HepG2 (cell line): ENCODE measurements around the gene MC1R. TPM values are rescaled to one million over a fixed set of nuclear protein-coding genes. Genes with fewer than 3 reads are reported as not detected.

ENCODE experiments used
- CREB1 ChIP-seq, 2 experiments: fragments of 450-650 bp in 1 of 2; IDR thresholded peaks; 2 replicates each; pipeline ENCODE4 v1.6.1; 2016 to 2017; ENCODE audit warnings: control low read depth in 1 of 2, mild to moderate bottlenecking in 1 of 2, missing compliant biosample characterization in 1 of 2, missing genetic modification characterization in 1 of 2
- GZF1 ChIP-seq: sonication (generic); formaldehyde crosslinking; IDR thresholded peaks from 2 replicates; pipeline ENCODE4 v1.5.1; 2020; ENCODE audit warnings: mild to moderate bottlenecking, missing genetic modification reagents
- HMG20A ChIP-seq: IDR thresholded peaks from 2 replicates; pipeline ENCODE4 v1.6.1; 2016; ENCODE audit warnings: borderline replicate concordance
- HNRNPLL ChIP-seq: fragments of 200-400 bp; formaldehyde crosslinking; IDR thresholded peaks from 2 replicates; pipeline ENCODE4 v1.6.1; 2017; ENCODE audit warnings: mild to moderate bottlenecking, low read depth, low read length; ENCODE audit not compliant: poor library complexity, severe bottlenecking
- HOXA9 ChIP-seq: sonication (generic); formaldehyde crosslinking; IDR thresholded peaks from 2 replicates; pipeline ENCODE4 v1.8.1; 2022; ENCODE audit warnings: missing genetic modification reagents, mild to moderate bottlenecking, moderate library complexity, borderline replicate concordance
- KLF13 ChIP-seq: sonication (generic); formaldehyde crosslinking; IDR thresholded peaks from 2 replicates; pipeline ENCODE4 v1.4.0; 2020; ENCODE audit warnings: mild to moderate bottlenecking, missing genetic modification reagents
- KLF9 ChIP-seq: IDR thresholded peaks from 2 replicates; pipeline ENCODE4 v1.6.1; 2016; ENCODE audit warnings: low read depth
- KMT2B ChIP-seq: IDR thresholded peaks from 2 replicates; pipeline ENCODE4 v1.6.1; 2016; ENCODE audit warnings: missing genetic modification reagents, missing compliant biosample characterization
- MBD4 ChIP-seq: IDR thresholded peaks from 2 replicates; pipeline ENCODE4 v1.6.1; 2012; ENCODE audit warnings: low read length, inconsistent platforms, borderline replicate concordance
- MIER3 ChIP-seq: IDR thresholded peaks from 2 replicates; pipeline ENCODE4 v1.6.1; 2016; ENCODE audit warnings: missing compliant biosample characterization, borderline replicate concordance
- PAF1 ChIP-seq: IDR thresholded peaks from 2 replicates; pipeline ENCODE4 v1.6.1; 2016; ENCODE audit warnings: missing genetic modification reagents, missing compliant biosample characterization
- PRPF4 ChIP-seq: fragments of 200-400 bp; formaldehyde crosslinking; IDR thresholded peaks from 2 replicates; pipeline ENCODE4 v1.6.1; 2016; ENCODE audit warnings: low read length, low read depth; ENCODE audit not compliant: poor library complexity, severe bottlenecking
- REPIN1 ChIP-seq: sonication (generic); formaldehyde crosslinking; IDR thresholded peaks from 2 replicates; pipeline ENCODE4 v1.8.0; 2022; ENCODE audit warnings: missing genetic modification reagents, low read depth, mild to moderate bottlenecking, borderline replicate concordance
- RFXANK ChIP-seq: IDR thresholded peaks from 2 replicates; pipeline ENCODE4 v1.6.1; 2016
- SMARCC2 ChIP-seq: fragments of 450-650 bp; IDR thresholded peaks from 2 replicates; pipeline ENCODE4 v1.6.1; 2017; ENCODE audit warnings: antibody characterized with exemption, mild to moderate bottlenecking
- SMC3 ChIP-seq: IDR thresholded peaks from 2 replicates; pipeline ENCODE4 v1.6.1; 2011; ENCODE audit warnings: low read length, improper control_type of control experiment
- TARDBP ChIP-seq: sonication (generic); formaldehyde crosslinking; IDR thresholded peaks from 2 replicates; pipeline ENCODE4 v1.8.0; 2022; ENCODE audit warnings: mild to moderate bottlenecking, missing genetic modification reagents
- ZFP90 ChIP-seq: sonication (generic); formaldehyde crosslinking; IDR thresholded peaks from 2 replicates; pipeline ENCODE4 v1.8.0; 2022; ENCODE audit warnings: missing genetic modification reagents, mild to moderate bottlenecking, inconsistent platforms, borderline replicate concordance
- ZFX ChIP-seq: sonication (generic); formaldehyde crosslinking; IDR thresholded peaks from 2 replicates; pipeline ENCODE4 v1.4.0; 2020; ENCODE audit warnings: mild to moderate bottlenecking, low read depth, missing genetic modification reagents, moderate library complexity
- ZNF205 ChIP-seq: IDR thresholded peaks from 2 replicates; pipeline ENCODE4 v1.6.1; 2018; ENCODE audit warnings: missing biosample characterization, missing genetic modification reagents
- ZNF274 ChIP-seq: sonication (generic); formaldehyde crosslinking; IDR thresholded peaks from 2 replicates; pipeline ENCODE4 v1.5.1; 2020; ENCODE audit warnings: mild to moderate bottlenecking, missing genetic modification reagents
- ZNF335 ChIP-seq: sonication (generic); formaldehyde crosslinking; IDR thresholded peaks from 2 replicates; pipeline ENCODE4 v1.4.0; 2020; ENCODE audit warnings: missing genetic modification reagents
- ZNF33B ChIP-seq: sonication (generic); formaldehyde crosslinking; IDR thresholded peaks from 2 replicates; pipeline ENCODE4 v1.5.1; 2020; ENCODE audit warnings: mild to moderate bottlenecking, missing genetic modification reagents
- ZNF616 ChIP-seq: sonication (generic); formaldehyde crosslinking; IDR thresholded peaks from 2 replicates; pipeline ENCODE4 v1.5.0; 2020; ENCODE audit warnings: low read depth, mild to moderate bottlenecking, missing genetic modification reagents
- ZSCAN30 ChIP-seq: sonication (generic); formaldehyde crosslinking; IDR thresholded peaks from 2 replicates; pipeline ENCODE4 v1.5.0; 2020; ENCODE audit warnings: mild to moderate bottlenecking, missing genetic modification reagents
- polyA plus RNA-seq, 8 experiments: library from polyadenylated mRNA; depleted of rRNA in 3 of 8; stranded (reverse) in 7 of 8; unstranded in 1 of 8; fragments of >200 nt; fragmentation: Illumina TruSeq in 4 of 8; extraction: Trizol in 4 of 8; gene quantifications; 2 replicates each; pipeline versions ENCODE4 v1.2.1 to v1.2.3, GENCODE V29; 2011 to 2016; ENCODE audit warnings: low read depth in 4 of 8, missing spikeins in 1 of 8, mixed read lengths in 1 of 8; ENCODE audit not compliant: insufficient read depth in 1 of 8
- total RNA-seq, 5 experiments: library from RNA; depleted of rRNA; stranded (reverse); fragments of >200 nt; fragmentation: Illumina TruSeq; extraction: Trizol; gene quantifications; 2 replicates each; pipeline ENCODE4 v1.2.3, GENCODE V29; 2016; ENCODE audit warnings: low read depth in 1 of 5
- TF ChIP-seq, protein P1 (sequence below): IDR thresholded peaks from 2 replicates; pipeline ENCODE4 v1.6.1; 2016; ENCODE audit warnings: low read depth, borderline replicate concordance
- TF ChIP-seq, protein P2 (sequence below): sonication (generic); formaldehyde crosslinking; IDR thresholded peaks from 2 replicates; pipeline ENCODE4 v1.4.0; 2020; ENCODE audit warnings: missing genetic modification reagents
- TF ChIP-seq, protein P3 (sequence below): IDR thresholded peaks from 2 replicates; pipeline ENCODE4 v1.6.1; 2012; ENCODE audit warnings: low read length, improper control_type of control experiment

MC1R gene
- total and polyA plus RNA-seq, 2 of the 13 experiments (the other 11 are each of a cell fraction or from before 2014, with no cell fraction given), result 9.1 to 14.8 TPM

DNA sequence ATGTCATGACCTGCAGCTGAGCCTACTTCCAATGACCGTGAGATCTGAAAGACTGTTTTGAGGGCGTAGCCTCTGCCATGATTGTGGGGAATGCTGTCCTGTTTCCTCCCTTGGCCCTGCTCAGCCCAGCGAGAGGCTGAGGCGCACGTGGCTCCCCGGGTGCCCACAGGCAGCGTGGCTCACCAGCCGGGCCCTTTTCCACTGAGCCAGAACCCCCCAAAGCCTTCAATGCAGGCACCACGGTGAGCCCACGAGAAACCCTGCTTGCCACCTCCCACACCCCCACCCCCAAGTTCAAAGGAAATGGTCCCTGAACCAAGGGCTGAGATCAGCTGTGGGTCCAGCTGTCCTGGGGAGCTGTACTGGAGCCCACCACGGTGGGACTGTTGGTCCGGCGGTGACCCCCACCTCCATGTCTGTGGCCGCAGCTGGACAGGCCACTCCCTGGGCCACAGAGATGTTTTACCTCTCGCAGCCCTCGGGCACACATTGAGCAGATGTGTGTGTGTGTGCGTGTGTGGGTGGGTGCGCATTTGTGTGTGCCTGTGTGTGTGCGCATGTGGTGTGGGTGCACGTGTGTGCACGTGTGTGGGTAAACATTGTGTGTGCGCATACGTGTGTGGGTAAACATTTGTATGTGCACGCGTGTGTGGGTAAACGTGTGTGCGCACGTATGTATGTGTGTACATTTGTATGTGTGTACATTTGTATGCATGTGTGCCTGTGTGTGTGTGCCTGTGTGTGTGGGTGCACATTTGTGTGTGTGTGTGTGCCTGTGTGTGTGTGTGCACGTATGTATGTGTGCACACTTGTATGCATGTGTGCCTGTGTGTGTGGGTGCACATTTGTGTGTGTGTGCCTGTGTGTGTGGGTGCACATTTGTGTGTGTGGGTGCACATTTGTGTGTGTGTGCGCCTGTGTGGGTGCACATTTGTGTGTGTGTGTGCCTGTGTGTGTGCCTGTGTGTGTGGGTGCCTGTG, 5.0 kb upstream of the MC1R start (continued):
- TF ChIP-seq PAF1 (no peak), GZF1 (no peak), ZNF33B (CRISPR knock-in tag) (no peak), RFXANK (no peak), HOXA9 (CRISPR knock-in tag) (peak; percentile 64; the same call in 1 of the 2 replicates), SMARCC2 (no peak), SMC3 (no peak), PRPF4 (no peak), KMT2B (CRISPR knock-in tag) (no peak), KLF9 (no peak), CREB1 (IDR thresholded peaks at IDR 0.05) (no peak), CREB1 (CRISPR knock-in tag; IDR thresholded peaks at IDR 0.05) (no peak), HMG20A (no peak), KLF13 (CRISPR knock-in tag) (no peak), ZSCAN30 (CRISPR knock-in tag) (no peak), MBD4 (no peak), MIER3 (no peak), HNRNPLL (peak; percentile 33), ZNF616 (CRISPR knock-in tag) (no peak), ZFP90 (CRISPR knock-in tag) (no peak), ZNF205 (no peak), TARDBP (CRISPR knock-in tag) (peak; percentile 94), REPIN1 (CRISPR knock-in tag) (no peak), ZNF274 (CRISPR knock-in tag) (no peak), ZFX (CRISPR knock-in tag) (peak; percentile 23; the same call in 1 of the 2 replicates), ZNF335 (CRISPR knock-in tag) (no peak)
- TF ChIP-seq, protein P1, sequence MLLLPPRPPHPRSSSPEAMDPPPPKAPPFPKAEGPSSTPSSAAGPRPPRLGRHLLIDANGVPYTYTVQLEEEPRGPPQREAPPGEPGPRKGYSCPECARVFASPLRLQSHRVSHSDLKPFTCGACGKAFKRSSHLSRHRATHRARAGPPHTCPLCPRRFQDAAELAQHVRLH (CRISPR knock-in tag), result no peak
- TF ChIP-seq, protein P2, sequence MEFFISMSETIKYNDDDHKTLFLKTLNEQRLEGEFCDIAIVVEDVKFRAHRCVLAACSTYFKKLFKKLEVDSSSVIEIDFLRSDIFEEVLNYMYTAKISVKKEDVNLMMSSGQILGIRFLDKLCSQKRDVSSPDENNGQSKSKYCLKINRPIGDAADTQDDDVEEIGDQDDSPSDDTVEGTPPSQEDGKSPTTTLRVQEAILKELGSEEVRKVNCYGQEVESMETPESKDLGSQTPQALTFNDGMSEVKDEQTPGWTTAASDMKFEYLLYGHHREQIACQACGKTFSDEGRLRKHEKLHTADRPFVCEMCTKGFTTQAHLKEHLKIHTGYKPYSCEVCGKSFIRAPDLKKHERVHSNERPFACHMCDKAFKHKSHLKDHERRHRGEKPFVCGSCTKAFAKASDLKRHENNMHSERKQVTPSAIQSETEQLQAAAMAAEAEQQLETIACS, result no peak
- TF ChIP-seq, protein P3, sequence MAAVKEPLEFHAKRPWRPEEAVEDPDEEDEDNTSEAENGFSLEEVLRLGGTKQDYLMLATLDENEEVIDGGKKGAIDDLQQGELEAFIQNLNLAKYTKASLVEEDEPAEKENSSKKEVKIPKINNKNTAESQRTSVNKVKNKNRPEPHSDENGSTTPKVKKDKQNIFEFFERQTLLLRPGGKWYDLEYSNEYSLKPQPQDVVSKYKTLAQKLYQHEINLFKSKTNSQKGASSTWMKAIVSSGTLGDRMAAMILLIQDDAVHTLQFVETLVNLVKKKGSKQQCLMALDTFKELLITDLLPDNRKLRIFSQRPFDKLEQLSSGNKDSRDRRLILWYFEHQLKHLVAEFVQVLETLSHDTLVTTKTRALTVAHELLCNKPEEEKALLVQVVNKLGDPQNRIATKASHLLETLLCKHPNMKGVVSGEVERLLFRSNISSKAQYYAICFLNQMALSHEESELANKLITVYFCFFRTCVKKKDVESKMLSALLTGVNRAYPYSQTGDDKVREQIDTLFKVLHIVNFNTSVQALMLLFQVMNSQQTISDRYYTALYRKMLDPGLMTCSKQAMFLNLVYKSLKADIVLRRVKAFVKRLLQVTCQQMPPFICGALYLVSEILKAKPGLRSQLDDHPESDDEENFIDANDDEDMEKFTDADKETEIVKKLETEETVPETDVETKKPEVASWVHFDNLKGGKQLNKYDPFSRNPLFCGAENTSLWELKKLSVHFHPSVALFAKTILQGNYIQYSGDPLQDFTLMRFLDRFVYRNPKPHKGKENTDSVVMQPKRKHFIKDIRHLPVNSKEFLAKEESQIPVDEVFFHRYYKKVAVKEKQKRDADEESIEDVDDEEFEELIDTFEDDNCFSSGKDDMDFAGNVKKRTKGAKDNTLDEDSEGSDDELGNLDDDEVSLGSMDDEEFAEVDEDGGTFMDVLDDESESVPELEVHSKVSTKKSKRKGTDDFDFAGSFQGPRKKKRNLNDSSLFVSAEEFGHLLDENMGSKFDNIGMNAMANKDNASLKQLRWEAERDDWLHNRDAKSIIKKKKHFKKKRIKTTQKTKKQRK, result no peak
